Erythroblast (primary cell): Measurements from ENCODE around the gene EEF1G.

ENCODE experiments used
- GATA1 ChIP-seq: IDR thresholded peaks from 2 replicates; pipeline ENCODE4 v1.6.1; 2011; ENCODE audit warnings: low read depth, mild to moderate bottlenecking, control low read depth, low read length, moderate library complexity
- POLR2A ChIP-seq: IDR thresholded peaks from 2 replicates; pipeline ENCODE4 v1.6.1; 2011; ENCODE audit warnings: mild to moderate bottlenecking, low read length

- TF ChIP-seq POLR2A: no peak
- no peak for TF ChIP-seq GATA1
Observed at GRCh38 chr11:62552485-62553079, 21.1 kb downstream of the EEF1G start.
